Measurements from ENCODE around the gene ZNF618. TPM values are rescaled to one million over a fixed set of nuclear protein-coding genes. Genes with fewer than 3 reads are reported as not detected.

Gene ZNF618
- total and polyA plus RNA-seq, 2 experiments from 2014 or later: 10.2 to 14.0 TPM

DNA sequence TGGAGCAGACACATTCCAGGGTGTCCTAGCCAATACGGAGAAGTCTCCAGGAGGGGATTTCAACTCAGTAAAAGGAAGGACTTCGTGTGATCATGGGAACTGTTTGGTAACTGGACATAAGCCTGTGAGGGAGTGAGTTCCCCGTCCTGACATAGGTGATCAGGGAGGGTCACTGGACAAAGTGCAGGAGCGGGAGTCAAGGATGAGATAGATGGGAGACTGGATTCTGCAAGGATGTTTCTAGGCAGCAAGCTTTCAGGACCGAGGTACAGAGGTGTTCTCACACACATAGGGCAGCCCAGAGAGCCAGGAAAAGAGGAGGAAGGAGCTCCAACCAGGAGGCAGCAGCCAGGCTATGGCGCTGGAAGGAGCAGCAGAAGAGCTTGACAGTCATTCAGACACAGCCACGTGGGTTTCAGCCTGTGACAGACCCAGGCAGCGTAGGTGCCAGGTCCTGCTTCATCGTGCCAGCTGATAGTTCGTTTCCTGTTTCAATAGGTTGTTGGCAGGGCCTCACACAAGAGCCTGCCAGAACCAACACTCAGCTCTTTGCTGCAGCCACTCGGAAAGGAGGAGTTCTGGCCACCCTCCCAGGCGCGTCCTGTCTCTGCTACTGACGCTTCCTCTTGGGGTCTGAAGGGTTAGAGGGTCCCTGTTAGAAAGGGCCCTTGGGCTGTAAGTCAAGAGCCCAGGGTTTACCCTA lies 117.9 kb downstream of the ZNF618 start:
- no peak for DNase-seq (ENCODE audit: low spot score)
- Histone ChIP-seq H3K79me2 (no peaks in the 10 kb centered on the region), H3K36me3 (replicated peaks; ENCODE audit: insufficient read depth, low read depth) (no peaks in the 10 kb centered on the region)

DNA sequence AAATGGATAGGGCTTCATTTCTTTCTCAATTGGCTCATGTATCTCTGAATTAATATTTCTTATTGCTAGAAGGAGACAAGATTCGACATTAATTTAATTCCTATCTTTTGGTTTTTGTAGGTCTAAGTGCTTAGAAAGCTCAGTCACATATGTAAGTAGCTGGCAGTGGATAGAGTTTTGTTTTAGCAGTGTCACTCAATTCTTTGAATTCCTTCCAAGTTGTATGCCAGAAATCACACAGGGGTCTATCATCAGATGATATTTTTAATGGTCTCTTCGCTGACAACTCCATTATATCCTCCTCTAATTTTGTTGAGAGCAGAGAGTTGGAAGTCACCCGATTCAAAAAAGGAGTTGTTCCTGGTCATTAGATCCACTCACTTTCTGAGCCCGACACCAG lies 119.3 kb downstream of the ZNF618 start:
- no peaks in the 10 kb centered on the region for H3K27me3 ChIP-seq
- 92% methylated on average over 4 of the region's 4 CpGs for WGBS (ENCODE audit: low lambda C conversion rate, missing lambda C conversion rate)
- no peak for TF ChIP-seq EZH2 (IDR thresholded peaks at IDR 0.05; ENCODE audit: borderline replicate concordance)
- TF ChIP-seq EZH2phosphoT487 (IDR thresholded peaks at IDR 0.05; ENCODE audit: low read depth, severe bottlenecking, unreplicated experiment): no peak
- TF ChIP-seq, protein P1, sequence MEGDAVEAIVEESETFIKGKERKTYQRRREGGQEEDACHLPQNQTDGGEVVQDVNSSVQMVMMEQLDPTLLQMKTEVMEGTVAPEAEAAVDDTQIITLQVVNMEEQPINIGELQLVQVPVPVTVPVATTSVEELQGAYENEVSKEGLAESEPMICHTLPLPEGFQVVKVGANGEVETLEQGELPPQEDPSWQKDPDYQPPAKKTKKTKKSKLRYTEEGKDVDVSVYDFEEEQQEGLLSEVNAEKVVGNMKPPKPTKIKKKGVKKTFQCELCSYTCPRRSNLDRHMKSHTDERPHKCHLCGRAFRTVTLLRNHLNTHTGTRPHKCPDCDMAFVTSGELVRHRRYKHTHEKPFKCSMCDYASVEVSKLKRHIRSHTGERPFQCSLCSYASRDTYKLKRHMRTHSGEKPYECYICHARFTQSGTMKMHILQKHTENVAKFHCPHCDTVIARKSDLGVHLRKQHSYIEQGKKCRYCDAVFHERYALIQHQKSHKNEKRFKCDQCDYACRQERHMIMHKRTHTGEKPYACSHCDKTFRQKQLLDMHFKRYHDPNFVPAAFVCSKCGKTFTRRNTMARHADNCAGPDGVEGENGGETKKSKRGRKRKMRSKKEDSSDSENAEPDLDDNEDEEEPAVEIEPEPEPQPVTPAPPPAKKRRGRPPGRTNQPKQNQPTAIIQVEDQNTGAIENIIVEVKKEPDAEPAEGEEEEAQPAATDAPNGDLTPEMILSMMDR (IDR thresholded peaks at IDR 0.05; ENCODE audit: poor library complexity): no peak
- no peak for DNase-seq (ENCODE audit: low spot score)
- no peak overlapping the region for H3K27ac ChIP-seq
- H3K9me2 ChIP-seq (replicated peaks; ENCODE audit: insufficient read depth): no peaks in the 10 kb centered on the region
- no peak overlapping the region for H3K4me2 ChIP-seq
- peaks cover 3% of the 10 kb centered on the region for H4K20me1 ChIP-seq (ENCODE audit: insufficient read depth, poor library complexity, severe bottlenecking)
- H3K79me2 ChIP-seq: no peaks in the 10 kb centered on the region
- no peaks in the 10 kb centered on the region for H3K9me3 ChIP-seq (ENCODE audit: low read depth)
- H2AFZ ChIP-seq: no peak overlapping the region
- H3K36me3 ChIP-seq (replicated peaks; ENCODE audit: insufficient read depth, low read depth): no peaks in the 10 kb centered on the region
- H3K4me1 ChIP-seq (ENCODE audit: insufficient read depth): no peaks in the 10 kb centered on the region
- no peak overlapping the region for H3K4me3 ChIP-seq

More for the DNA sequence above, 117.9 kb downstream of the ZNF618 start:
- Histone ChIP-seq H3K9me3 (ENCODE audit: low read depth) (no peaks in the 10 kb centered on the region), H3K4me1 (ENCODE audit: insufficient read depth) (no peaks in the 10 kb centered on the region), H3K9me2 (replicated peaks; ENCODE audit: insufficient read depth) (no peaks in the 10 kb centered on the region), H2AFZ (no peak overlapping the region), H4K20me1 (ENCODE audit: insufficient read depth, poor library complexity, severe bottlenecking) (peaks cover 3% of the 10 kb centered on the region), H3K27ac (no peak overlapping the region), H3K4me2 (no peak overlapping the region), H3K4me3 (no peak overlapping the region), H3K27me3 (no peaks in the 10 kb centered on the region)
- TF ChIP-seq EZH2phosphoT487 (IDR thresholded peaks at IDR 0.05; ENCODE audit: low read depth, severe bottlenecking, unreplicated experiment) (no peak), EZH2 (IDR thresholded peaks at IDR 0.05; ENCODE audit: borderline replicate concordance) (no peak)
- TF ChIP-seq, protein P1 (IDR thresholded peaks at IDR 0.05; ENCODE audit: poor library complexity): no peak
- WGBS (ENCODE audit: low lambda C conversion rate, missing lambda C conversion rate): 79% methylated on average over 14 of the region's 14 CpGs

DNA sequence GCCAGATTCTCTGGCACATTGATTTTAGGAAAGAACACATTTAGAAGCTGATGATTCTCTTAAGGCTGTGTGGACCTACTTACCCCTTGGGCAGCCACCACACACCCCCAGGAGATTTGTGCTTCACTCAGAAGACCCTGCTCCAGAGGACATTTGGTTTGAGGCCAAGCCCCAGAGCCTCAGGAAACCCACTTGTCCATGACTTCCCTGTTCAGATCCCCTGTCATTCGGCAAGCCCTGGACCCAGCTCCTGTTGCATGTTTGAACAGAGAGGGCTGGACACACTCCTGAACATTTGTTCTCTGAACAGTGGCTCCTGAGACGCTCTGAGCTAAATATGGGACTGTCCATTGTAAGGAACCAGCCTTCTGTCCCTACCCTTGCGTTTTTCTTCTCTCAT lies 119.9 kb downstream of the ZNF618 start:
- TF ChIP-seq EZH2phosphoT487 (IDR thresholded peaks at IDR 0.05; ENCODE audit: low read depth, severe bottlenecking, unreplicated experiment): no peak
- no peak for TF ChIP-seq EZH2 (IDR thresholded peaks at IDR 0.05; ENCODE audit: borderline replicate concordance)
- TF ChIP-seq, protein P1 (IDR thresholded peaks at IDR 0.05; ENCODE audit: poor library complexity): no peak
- H3K27me3 ChIP-seq: no peaks in the 10 kb centered on the region
- H2AFZ ChIP-seq: no peak overlapping the region
- 92% methylated on average over 3 of the region's 3 CpGs for WGBS (ENCODE audit: low lambda C conversion rate, missing lambda C conversion rate)
- H3K4me2 ChIP-seq: no peak overlapping the region
- H3K27ac ChIP-seq: no peak overlapping the region
- no peak overlapping the region for H3K4me3 ChIP-seq
- no peak for DNase-seq (ENCODE audit: low spot score)
- no peaks in the 10 kb centered on the region for H3K79me2 ChIP-seq
- no peaks in the 10 kb centered on the region for H3K4me1 ChIP-seq (ENCODE audit: insufficient read depth)
- no peaks in the 10 kb centered on the region for H3K36me3 ChIP-seq (replicated peaks; ENCODE audit: insufficient read depth, low read depth)
- H4K20me1 ChIP-seq (ENCODE audit: insufficient read depth, poor library complexity, severe bottlenecking): peaks cover 3% of the 10 kb centered on the region
- no peaks in the 10 kb centered on the region for H3K9me3 ChIP-seq (ENCODE audit: low read depth)
- no peaks in the 10 kb centered on the region for H3K9me2 ChIP-seq (replicated peaks; ENCODE audit: insufficient read depth)
